GM12891 (cell line): ENCODE results near the gene BNIP5.

Experiments used
- DNase-seq: peaks from one replicate; pipeline ENCODE4 v3.0.0; 2011; ENCODE audit warnings: low spot score; ENCODE audit not compliant: insufficient read length
- FAIRE-seq: peaks from 2 replicates; lab custom pipeline; 2011; peaks lifted over from hg19 to GRCh38; lab: Jason Lieb, UNC
- PAX5 ChIP-seq: IDR thresholded peaks from 2 replicates; pipeline ENCODE4 v1.6.1; 2011; ENCODE audit warnings: low read length, moderate library complexity, mild to moderate bottlenecking; ENCODE audit not compliant: insufficient read depth, severe bottlenecking
- POLR2A ChIP-seq: IDR thresholded peaks from 2 replicates; pipeline ENCODE4 v1.6.1; 2011; ENCODE audit warnings: low read depth, low read length, control low read depth
- POLR2AphosphoS5 ChIP-seq: IDR thresholded peaks from 2 replicates; pipeline ENCODE4 v1.6.1; 2011; ENCODE audit warnings: low read depth, low read length, control low read depth
- POU2F2 ChIP-seq: IDR thresholded peaks from 2 replicates; pipeline ENCODE4 v1.6.1; 2011; ENCODE audit warnings: low read depth, mild to moderate bottlenecking, control low read depth, low read length, moderate library complexity
- SPI1 ChIP-seq: IDR thresholded peaks from 2 replicates; pipeline ENCODE4 v1.6.1; 2011; ENCODE audit warnings: low read depth, low read length, control low read depth
- TAF1 ChIP-seq: IDR thresholded peaks from 2 replicates; pipeline ENCODE4 v1.6.1; 2011; ENCODE audit warnings: low read depth, low read length, control low read depth

The BNIP5 gene

GRCh38 chr6:36333171-36333895 lies 3.4 kb downstream of the BNIP5 start:
- DNase-seq: no peak
- TF ChIP-seq POLR2A (no peak), POU2F2 (no peak), POLR2AphosphoS5 (no peak), TAF1 (no peak), PAX5 (no peak), SPI1 (no peak)
- FAIRE-seq: no peak

- TF ChIP-seq SPI1 (no peak), PAX5 (no peak), TAF1 (no peak), POLR2AphosphoS5 (no peak), POLR2A (no peak), POU2F2 (no peak)
- no peak for FAIRE-seq
- no peak for DNase-seq
Observed at GRCh38 chr6:36331381-36331780, 5.3 kb downstream of the BNIP5 start.

- no peak for TF ChIP-seq POLR2AphosphoS5
- TF ChIP-seq TAF1: no peak
- TF ChIP-seq PAX5: no peak
- no peak for TF ChIP-seq SPI1
- no peak for TF ChIP-seq POLR2A
- DNase-seq (no peak), FAIRE-seq (no peak)
Observed at GRCh38 chr6:36330366-36330765, 6.3 kb downstream of the BNIP5 start.

GRCh38 chr6:36329798-36330291 lies 6.8 kb downstream of the BNIP5 start:
- TF ChIP-seq POLR2AphosphoS5: no peak
- TF ChIP-seq SPI1: no peak
- no peak for TF ChIP-seq POLR2A
- no peak for TF ChIP-seq TAF1
- no peak for TF ChIP-seq POU2F2
- no peak for TF ChIP-seq PAX5
- no peak for FAIRE-seq
- no peak for DNase-seq

- FAIRE-seq: no peak
Observed at GRCh38 chr6:36328600-36328999, 8.1 kb downstream of the BNIP5 start.

GRCh38 chr6:36327919-36328236 lies 8.8 kb downstream of the BNIP5 start:
- DNase-seq (no peak), FAIRE-seq (no peak)
- TF ChIP-seq TAF1: no peak
- TF ChIP-seq POLR2AphosphoS5: no peak
- TF ChIP-seq POLR2A: no peak
- TF ChIP-seq POU2F2: no peak
- no peak for TF ChIP-seq SPI1
- TF ChIP-seq PAX5: no peak

More at GRCh38 chr6:36328600-36328999, 8.1 kb downstream of the BNIP5 start:
- no peak for DNase-seq
- TF ChIP-seq POLR2AphosphoS5 (no peak), PAX5 (no peak), SPI1 (no peak), POLR2A (no peak), POU2F2 (no peak), TAF1 (no peak)

- no peak for FAIRE-seq
- no peak for DNase-seq
- TF ChIP-seq PAX5 (no peak), SPI1 (no peak), POU2F2 (no peak), TAF1 (no peak), POLR2AphosphoS5 (no peak), POLR2A (no peak)
Observed at GRCh38 chr6:36327226-36327918, 9.3 kb downstream of the BNIP5 start.

- no peak for TF ChIP-seq POU2F2
- no peak for TF ChIP-seq POLR2AphosphoS5
- TF ChIP-seq PAX5: no peak
- TF ChIP-seq SPI1: no peak
- no peak for TF ChIP-seq POLR2A
- no peak for TF ChIP-seq TAF1
- no peak for DNase-seq
- FAIRE-seq: no peak
Observed at GRCh38 chr6:36326356-36326995, 10.2 kb downstream of the BNIP5 start.

- TF ChIP-seq PAX5: no peak
- FAIRE-seq (no peak), DNase-seq (no peak)
Observed at GRCh38 chr6:36324715-36325114, 12.0 kb downstream of the BNIP5 start.

- TF ChIP-seq POLR2AphosphoS5: no peak
- no peak for TF ChIP-seq POU2F2
- no peak for TF ChIP-seq TAF1
- no peak for TF ChIP-seq PAX5
- no peak for TF ChIP-seq SPI1
- TF ChIP-seq POLR2A: no peak
- FAIRE-seq: no peak
- no peak for DNase-seq
Observed at GRCh38 chr6:36324191-36324590, 12.5 kb downstream of the BNIP5 start.
